Esophagus muscularis mucosa (tissue), 4 donors: Measurements from ENCODE around the gene PIGL.

Experiments used
- CTCF ChIP-seq, 3 experiments: fragments of 200-600 bp in 2 of 3; fragments of 450-650 bp in 1 of 3; sonication (generic) in 2 of 3; IDR thresholded peaks; one replicate each; pipeline ENCODE4 v1.5.1; 2017 to 2019; ENCODE audit warnings: antibody characterized with exemption in 3 of 3, mild to moderate bottlenecking in 2 of 3, moderate library complexity in 1 of 3
- EP300 ChIP-seq: sonication (generic); formaldehyde crosslinking; IDR thresholded peaks from one replicate; pipeline ENCODE4 v1.6.1; 2017; ENCODE audit warnings: antibody characterized with exemption
- POLR2A ChIP-seq: fragments of 450-650 bp; IDR thresholded peaks from one replicate; pipeline ENCODE4 v1.6.1; 2017; ENCODE audit warnings: antibody characterized with exemption, moderate library complexity, mild to moderate bottlenecking, low read depth
- POLR2AphosphoS5 ChIP-seq, 2 donors: sonication (generic); formaldehyde crosslinking; IDR thresholded peaks; one replicate each; pipeline ENCODE4 v1.6.1; 2017; ENCODE audit warnings: antibody characterized with exemption in 2 of 2

- TF ChIP-seq EP300 (no peak), CTCF (IDR thresholded peaks at IDR 0.05) (no peak), POLR2AphosphoS5 (IDR thresholded peaks at IDR 0.05) (no peak), POLR2A (no peak)
These were observed 131.6 kb downstream of the PIGL start for GRCh38 chr17:16348586-16348985.
